ENCODE data around the gene YDJC.
"Not testable (repeated sequence)": the region's sequence is repeated elsewhere in the genome, so short reads cannot be mapped to it uniquely, and the experiment has no call there.

The YDJC gene

DNA sequence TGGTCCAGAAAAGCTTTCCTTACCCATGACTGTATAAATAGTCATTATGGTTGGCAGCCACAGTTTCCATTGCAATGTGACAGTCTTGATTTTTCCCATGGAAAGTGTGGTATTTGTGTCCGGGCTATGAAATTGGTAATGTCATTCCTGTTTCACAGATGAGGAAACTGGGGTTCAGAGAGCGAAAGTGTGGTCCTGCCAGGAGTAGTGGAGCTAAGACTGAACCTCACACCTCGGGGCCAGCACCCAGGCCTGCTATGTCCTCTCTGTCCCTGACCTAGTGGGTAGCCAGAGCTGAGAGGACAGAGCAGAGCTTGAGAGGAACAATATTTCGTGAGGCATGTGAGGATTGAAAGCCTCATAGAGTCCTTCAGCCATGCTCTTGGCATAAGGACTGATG lies 1.2 kb upstream of the YDJC start:
- no peak for DNase-seq

DNA sequence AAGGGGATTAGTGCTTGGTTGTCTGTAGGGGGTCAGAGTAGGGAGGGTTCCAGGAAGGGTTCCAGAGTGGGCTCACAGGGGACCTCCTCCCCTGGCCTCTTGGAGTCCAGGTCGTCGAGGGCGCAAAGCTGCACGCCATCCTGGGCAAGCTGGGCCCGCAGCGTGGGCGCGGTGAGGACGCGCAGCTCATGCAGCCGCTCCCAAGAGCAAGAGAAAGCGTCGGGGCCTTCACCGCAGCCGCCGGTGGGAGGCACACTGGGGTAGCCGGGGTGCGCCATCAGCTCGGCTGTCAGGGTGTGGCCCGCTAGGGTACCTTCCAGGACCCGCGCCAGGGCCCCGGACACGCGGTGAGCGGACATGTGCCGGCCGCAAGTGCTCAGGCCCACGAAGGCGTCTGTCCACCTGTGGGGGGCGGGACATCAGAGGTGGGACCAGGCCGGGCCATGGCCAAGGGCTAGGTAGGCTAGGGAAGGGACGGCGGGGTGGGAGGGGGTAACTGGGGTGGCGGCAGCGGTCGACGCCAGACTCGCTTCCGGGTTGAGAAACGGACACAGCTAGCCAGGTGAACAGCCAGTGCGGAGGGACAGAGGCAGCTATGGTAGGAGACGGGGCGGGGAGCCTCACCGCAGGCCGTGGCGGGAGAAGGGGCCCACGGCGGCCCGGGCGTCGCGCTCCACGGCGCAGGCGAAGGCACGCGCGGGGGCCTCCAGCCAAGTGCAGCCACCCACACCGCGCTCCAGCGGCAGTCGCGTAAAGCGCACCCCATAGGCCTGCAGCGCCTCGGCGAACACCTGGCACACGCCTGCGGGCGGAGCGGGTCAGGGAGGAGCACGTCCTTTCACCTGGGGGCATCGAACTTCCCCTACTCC lies 1.2 kb downstream of the YDJC start:
- no peak for DNase-seq

DNA sequence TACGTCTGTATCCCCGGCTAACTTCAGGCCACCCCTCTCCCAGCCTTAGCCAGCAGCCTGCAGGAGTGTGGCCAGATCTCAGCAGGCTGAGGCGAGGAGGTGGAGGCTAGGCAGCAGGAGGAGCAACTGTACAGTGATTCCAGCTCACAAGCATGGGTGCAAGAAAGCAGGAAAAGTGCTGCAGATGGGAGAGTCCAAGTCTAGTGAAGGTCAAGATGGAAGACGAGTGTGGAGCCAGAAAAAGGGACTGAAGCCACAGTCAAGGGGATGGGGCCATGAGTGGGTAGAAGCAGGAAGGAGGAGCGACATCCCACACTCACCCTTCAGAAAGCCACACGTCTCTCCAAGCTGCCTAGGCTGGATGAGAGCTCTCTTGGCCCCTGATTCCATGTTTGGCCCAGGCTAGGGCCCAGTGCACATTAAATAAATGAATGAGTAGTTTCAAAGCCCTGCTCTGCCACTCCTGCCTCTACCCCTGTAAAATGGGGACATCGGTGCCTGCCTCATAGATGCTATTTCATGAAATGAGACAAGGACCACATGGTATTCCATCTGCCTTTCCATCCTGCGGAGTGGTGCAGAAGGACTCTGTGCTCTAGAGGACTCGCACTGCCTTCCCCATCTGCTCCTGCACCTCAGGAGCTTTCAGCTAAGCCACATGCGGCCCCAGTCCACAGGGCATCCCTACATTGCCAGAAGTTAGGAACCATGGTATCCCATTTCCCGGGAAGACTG lies 2.9 kb downstream of the YDJC start:
- DNase-seq = no peak

DNA sequence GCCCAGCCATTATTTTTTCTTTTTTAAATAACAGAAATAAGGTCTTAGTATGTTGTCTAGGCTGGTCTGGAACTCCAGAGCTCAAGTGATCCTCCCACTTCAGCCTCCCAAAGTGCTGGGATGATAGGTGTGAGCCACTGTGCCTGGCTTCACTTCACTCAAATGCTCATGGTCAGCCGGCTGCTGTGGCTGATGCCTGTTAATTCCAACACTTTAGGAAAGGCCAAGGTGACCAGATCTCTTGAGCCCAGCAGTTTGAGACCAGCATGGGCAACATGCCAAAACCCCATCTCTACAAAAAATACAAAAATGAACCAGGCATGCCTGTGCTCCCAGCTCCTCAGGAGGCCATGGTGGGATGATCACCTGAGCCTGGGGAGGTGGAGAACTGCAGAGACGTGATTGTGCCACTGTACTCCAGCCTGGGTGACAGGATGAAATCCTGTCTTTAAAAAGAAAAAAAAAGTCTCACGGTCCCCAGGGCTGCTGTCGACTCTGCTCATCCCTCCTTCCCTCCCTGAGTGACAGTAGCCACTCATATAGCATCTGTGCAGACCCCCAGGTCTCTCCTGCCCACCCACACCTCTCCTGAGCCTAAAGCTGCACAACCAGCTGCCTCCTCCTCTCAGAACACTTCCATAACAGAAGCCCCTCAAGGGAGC lies 3.6 kb downstream of the YDJC start:
- DNase-seq = no peak

DNA sequence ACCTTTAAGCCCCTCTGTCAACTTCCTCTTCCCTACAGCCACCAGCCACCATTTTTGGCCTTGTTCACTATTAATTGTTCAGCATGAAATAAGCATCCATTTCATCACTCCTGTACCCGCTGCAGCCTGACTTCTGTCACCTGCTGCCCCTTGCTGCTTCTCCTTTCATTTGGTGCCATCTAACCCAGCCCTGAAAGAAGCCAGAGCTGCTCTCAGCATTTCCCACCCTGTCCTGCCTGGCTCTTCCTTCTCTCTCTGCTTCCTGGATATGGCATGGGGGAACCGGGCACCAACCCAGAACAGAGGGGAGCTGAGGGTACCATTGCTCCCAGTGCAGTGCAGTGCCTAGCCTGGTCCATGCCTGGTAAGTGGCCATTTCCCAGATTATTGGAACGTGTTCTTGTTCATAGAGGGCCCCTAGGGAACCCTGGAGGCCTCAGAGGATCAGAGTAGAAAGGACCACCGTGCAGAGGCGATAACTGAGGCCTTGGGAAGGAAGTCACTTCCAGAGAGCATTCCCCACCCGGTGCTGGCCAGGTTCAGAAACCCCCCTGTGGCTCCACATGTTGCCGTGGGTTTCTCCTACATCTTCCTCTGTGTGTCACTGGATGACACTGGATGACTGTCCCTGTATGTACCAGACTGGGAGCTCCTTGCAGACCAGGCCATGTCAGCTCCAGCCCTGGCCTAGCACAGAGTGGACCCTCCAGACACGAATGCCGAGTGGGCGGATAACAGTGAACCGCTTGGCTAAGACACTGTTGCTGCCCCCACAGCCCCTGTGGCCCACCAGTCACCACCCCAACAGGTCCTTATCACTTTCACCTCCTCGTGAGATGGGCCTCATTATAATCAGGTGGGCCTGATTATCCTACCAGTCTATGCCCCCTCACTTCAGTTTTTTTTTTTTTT lies 4.7 kb downstream of the YDJC start:
- DNase-seq = no peak

DNA sequence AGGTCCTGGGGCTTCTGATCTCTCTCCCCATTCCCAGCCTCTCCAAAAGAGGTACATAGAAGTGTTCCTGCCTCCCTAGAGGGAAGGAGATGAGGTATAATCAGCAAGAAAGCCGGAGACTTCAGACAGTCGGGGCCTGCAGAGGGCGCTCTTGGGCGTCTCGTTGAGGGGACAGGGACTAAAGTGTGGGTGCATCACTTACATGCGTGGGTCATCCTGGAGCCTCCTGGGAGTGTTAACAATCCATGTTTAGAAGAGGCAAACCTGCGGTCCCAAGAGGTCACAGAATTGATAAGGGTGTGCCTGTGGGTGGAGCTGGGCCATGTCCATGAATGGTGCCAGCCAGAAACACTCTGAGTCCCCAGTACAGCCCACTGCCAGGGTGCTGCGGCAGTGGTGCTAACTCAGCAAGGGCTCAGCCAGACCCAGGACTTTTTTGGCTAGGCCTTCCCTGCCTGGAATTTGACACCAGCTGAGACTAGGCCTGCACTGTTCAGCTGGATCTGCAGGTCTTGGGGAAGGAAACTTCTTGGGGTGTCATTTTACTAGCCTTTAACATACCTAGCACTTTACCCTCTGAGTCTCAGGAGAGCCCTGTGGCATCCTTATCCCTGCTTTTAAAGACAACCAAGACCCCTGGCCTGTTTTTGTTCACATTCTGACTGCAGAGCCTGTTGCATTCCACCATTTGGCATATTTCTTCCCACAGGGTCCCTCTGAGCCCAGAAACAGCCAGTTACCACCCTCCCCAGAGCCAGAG lies 5.5 kb downstream of the YDJC start:
- DNase-seq = no peak

DNA sequence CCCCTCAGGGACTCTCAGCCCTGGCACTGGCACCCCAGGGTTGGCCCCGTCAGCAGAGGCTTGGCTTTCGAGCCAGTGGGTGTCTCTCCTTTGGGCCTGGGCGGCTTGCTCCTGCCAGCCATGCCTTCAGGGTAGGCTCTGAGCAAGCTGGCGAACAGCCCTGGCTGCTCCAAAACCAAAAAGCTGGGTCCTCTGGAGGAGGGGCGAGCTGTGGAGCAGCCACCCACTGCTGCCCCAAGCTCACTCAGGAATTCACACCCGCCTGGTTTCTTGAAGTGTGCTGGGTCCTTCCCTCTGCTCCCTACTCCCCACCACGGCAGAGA lies 6.2 kb downstream of the YDJC start:
- no peak for DNase-seq

DNA sequence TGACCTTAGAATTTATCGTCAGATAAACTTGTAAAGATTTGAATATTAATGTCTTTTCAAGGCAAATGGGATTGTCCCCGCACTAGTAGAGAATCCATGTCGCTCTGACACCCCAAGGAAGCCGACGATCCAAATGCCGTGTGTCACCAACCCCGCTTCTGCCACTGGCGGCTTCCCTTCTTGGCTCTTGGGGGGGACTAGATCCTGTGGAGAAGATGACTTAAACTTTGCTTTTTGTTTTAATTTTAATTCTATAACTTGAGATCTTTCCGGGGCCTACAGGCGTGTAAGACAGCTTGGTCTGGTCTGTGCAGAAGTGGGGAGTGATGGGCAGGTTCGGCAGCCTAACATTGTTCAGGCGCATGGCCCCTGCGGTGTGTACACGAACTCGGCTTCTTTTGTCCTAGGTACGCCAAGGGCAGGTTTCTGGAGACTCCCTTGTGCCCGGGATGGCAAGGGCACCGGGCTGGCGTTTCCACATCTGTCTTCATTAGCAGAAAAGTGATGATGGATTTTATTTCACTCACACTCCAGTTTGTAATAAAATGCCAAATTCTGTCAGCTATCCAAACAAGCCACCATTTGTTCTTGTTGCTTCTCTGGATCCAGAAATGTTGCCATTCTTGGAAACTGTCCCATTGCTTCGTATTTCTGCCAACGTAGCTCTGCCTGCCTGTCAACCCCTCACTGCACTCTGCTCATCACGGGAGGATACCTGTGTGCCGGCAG lies 6.7 kb downstream of the YDJC start:
- DNase-seq = no peak

DNA sequence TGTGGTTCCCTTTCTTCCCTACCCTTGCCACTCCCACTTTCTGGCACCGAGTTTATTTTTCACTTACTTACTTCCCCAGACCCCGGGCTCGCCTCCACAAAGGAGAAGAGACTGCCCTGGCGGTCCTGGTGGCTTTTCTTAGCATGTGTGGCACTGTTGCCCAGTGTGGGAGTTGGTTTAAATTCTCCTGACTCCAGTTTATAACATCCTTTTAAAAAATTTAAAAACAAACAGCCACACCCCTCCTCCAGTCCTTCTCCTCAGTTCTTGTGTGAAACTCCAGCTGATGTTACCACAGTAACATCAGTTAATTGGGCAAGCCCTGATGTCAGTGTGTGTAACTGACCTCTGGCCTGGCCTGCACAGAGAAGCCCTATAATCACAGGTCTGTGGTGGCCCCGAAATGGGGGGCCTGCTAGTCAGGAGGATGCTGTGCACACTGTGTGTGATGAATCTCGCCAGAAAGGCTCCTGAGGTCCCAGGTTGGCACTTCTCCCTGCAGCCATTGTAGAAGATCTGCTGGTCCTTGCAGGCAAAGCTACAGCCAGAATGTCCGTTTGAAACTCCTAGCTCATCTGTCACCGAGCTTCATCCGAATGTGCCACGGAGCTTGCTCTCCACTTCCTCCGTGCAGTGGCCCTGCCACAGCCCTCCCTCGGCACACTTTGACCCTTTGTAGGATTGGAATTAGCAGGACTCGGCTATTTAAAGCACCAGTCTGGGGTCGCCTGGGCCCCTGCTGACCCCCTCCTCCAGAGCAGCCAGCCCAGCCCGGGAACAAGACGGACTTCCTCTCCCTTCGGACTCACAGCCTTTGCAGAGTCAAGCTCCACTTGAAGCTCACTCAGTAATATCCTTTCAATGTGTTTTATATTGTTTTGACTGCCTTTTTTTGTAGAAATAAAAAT lies 7.6 kb downstream of the YDJC start:
- DNase-seq = no peak

DNA sequence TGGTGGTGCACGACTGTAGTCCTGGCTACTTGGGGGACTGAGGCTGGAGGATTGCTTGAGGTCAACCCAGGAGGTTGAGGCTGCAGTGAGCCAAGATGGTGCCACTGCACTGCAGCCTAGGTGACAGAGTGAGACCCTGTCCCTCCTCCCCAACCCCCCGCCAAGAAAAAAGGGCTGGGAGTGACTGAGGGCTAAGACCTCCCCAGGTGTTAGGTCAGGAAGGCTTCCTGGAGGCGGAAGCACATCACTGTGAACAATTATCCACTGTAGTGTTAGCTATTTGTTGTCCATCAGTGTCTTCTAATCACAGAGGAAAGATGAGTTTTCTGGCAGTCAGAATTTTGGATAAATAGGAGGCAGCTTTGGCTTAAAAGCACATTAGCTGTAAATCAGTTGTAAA lies 8.8 kb downstream of the YDJC start:
- DNase-seq = no peak

DNA sequence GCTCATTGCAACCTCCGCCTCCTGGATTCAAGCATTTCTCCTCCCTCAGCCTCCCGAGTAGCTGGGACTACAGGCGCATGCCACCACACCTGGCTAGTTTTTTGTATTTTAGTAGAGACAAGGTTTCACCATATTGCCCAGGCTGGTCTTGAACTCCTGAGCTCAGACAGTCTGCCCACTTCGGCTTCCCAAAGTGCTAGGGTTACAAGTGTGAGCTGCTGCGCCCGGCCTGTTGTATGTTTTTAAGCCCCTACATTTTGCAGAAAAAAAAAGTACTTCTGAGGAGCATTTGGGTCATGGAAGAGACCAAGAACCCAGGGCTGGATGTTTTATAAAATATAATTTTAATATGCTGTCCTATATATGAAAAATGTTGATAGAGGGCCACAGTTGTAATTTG lies 12.5 kb downstream of the YDJC start:
- DNase-seq = not testable (repeated sequence)

DNA sequence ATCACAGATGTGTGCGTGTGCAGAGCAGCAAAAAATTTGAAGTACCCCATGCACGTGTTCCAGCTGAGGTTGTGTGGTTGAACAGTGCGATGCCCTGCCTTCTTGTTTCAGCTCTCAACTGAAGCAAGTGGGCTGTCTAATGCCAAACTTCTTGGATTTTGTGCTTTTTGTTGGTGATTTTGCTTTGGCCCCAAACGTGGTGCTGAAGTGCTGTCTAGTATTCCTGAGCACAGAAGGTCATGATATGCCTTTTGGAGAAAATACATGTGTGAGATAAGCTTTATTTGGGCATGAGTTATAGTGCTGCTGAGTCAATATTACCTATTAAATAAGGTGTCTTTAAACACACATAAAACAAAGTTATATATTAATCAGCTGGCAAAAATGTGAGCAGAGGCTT lies 14.1 kb downstream of the YDJC start:
- no peak for DNase-seq

DNA sequence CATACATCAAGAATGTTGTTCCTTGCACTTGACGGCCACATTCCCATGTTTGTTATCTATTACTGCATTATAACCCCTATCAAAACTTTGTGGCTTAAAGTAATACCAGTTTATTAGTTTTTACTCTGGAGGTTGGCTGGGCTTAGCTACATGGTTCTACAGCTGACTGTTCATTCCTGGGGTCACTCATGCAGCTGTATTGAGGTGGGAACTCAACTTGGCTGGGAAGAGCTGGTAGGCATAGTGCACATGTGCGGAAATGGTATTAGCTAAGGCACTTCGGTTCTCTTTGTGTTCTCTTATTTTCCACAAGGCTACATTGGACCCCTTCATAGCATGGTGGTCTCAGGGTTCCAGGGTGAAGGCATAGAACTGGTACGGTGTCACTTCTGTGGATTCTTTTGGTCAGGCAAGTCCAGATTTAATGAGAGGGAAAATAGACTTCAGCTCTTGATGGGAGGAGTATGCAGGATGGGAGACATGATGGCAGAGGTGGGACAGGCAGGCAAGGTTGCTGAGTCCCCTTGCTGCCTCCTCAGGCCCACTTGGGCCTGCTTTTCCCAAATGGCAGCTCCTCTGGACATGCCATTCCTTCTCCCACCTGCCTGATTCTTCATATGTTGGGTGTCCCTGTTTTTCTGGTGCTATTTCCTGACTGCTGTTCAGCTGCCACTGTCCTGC lies 16.1 kb downstream of the YDJC start:
- DNase-seq = no peak

DNA sequence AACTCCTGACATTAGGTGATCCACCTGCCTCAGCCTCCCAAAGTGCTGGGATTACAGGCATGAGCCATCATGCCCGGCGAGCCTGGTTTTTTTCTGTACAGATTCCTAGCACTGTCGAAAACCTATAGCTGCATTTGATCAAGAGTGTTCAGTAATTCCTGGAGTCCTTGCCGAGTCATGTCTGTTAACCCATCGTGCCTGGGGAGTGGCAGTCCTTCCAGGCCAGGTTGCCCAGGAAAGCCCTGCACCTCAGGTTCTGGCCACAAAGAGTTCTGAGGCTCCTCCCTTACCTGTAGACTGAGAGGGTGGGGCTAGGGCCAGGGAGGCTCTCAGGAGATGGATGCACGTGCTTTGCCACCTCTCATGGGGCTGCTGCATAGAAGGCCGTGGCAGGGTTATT lies 17.0 kb downstream of the YDJC start:
- no peak for DNase-seq

DNA sequence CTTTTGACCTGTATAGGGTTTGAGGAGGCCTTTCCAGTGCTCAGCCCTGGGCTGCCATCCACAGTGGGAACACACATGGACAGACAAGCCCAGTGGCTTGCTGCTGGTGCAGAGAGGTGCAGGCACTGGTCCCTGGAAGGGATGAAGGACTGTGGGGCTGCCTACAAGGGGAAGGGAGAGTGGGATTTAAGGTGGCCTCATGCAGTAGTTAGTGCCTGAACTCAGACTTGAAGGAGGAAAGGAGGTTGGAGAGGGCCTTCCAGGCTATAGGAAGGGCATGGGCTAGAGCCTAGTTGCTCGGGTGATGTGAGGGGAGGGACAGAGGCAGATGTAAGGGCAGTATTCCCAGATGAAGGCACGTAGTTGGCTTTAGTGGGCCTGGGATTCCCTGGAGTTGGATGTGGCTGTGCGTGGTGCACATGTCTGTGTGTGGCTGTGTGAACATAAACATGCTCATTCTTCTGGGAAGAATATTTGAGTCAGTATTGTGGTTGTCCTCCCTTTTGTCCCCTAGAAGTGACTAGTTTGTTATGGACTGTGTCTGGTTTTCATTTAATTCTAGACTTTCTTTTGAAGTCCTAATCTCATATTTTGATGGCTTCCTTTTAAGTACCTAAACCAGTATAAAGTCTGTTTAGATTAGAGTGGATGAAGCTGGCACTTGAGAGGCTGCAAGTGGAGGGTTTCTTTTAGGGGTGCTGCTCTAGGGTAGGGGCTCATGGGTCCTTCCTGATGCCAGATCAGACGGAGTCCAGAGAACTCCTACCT lies 18.4 kb downstream of the YDJC start:
- DNase-seq = no peak

DNA sequence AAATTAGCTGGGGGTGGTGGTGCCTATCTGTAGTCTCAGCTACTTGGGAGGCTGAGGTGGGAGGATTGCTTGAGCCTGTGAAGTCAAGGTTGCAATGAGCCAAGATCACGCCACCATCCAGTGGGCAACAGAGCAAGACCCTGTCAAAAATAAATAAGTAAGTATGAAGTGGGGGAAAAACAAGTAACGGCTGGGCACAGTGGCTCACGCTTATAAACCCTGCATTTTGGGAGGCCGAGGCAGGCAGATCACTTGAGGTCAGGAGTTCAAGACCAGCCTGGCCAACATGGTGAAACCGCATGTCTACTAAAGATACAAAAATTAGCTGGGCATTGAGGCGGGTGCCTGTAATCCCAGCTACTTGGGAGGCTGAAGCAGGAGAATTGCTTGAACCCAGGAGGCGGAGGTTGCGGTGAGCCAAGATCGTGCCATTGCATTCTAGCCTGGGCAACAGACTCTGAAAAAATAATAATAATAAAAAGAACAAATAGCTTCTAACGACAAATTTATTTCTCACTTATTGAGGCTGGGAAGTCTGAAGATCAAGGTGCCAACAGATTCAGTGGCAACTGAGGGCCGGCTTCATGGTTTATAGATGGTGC lies 20.2 kb downstream of the YDJC start:
- DNase-seq = not testable (repeated sequence)

DNA sequence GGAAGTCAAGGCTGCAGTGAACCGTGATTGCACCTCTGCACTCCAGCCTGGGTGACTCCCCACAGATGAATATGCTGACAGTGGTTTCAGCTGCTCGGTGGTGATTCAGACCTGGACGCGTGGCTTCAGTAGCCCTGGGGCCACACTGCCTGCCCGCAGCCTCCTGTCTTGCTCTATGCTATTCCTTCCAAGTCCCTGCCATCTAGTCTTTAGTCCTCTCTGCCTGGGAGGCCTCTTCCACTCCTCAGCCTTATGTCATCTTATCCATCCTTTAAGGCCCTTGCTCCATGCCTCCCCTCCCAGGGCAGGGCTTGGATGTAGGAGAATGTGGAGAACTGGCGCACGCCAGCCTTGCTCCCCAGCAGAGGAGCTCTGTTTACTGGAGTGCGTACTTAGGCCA lies 23.0 kb downstream of the YDJC start:
- DNase-seq = no peak

DNA sequence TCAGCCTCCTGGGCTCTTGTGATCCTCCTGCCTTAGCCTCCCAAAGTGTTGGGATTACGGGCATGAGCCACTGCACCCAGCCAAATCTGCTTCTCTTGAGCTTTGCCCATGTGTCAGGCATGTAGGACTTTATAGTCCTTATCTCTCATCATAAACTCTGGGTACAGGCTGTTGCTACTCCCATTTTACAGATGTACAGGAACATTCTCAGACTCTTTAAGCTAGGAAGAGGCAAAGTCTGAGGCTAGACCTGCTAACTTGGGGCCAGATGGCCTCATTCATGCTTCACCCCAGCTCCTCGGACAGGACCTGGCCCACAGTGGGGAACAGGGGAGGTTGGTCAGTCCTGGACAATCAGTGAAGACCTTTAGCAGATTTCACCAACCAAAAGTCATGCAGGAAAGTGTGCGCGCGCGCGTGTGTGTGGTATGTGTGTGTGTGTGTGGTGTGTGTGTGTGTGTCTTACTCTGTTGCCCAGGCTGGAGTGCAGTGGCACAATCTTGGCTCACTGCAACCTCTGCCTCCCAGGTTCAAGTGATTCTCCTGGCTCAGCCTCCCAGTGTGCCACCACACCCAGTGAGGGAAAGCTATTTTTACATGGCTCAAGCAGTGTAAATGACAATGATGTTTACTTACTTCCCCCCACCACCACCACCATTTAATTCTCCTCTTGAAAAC lies 23.8 kb downstream of the YDJC start:
- no peak for DNase-seq

Measured in NK-92 treated with Interleukin-12 subunit alpha and Interleukin-12 subunit beta, amount 100 ng/mL, for 24 hours (cell line).